Measurements from ENCODE around the gene KLHL29. TPM values are rescaled to one million over a fixed set of nuclear protein-coding genes. Genes with fewer than 3 reads are reported as not detected.

The KLHL29 gene
- total RNA-seq, 1 experiment from 2014 or later = 43.1 TPM

- no peaks in the 10 kb centered on the region for H3K4me1 Mint-ChIP-seq (ENCODE audit: insufficient read depth, unreplicated experiment)
- H3K27ac Mint-ChIP-seq (ENCODE audit: low read depth, unreplicated experiment) = no peak overlapping the region
- intact Hi-C loops (cut with micrococcal nuclease) = no loop called here
- H3K9me3 Mint-ChIP-seq (ENCODE audit: unreplicated experiment) = peaks cover 7% of the 10 kb centered on the region
- no peaks in the 10 kb centered on the region for H3K27me3 Mint-ChIP-seq (ENCODE audit: insufficient read depth, unreplicated experiment)
- no peak for DNase-seq (ENCODE audit: unreplicated experiment)
- no peak for TF ChIP-seq CTCF (IDR thresholded peaks at IDR 0.05; ENCODE audit: unreplicated experiment)
- POLR2A ChIA-PET = no interaction called here
- no peak overlapping the region for H3K4me3 Mint-ChIP-seq (ENCODE audit: unreplicated experiment)
- CTCF ChIA-PET = interaction anchor here (0.6 kb wide), 1 partner anchor 1257 kb away, joined by 3 read pairs; no protein-coding TSS in a partner anchor
- H3K36me3 Mint-ChIP-seq (ENCODE audit: insufficient read depth, unreplicated experiment) = peaks cover 6% of the 10 kb centered on the region
- BruUV-seq (replicated peaks) = no TSS peak
Measured at GRCh38 chr2:23617167-23617810, 232.3 kb downstream of the KLHL29 start.

- no peaks in the 10 kb centered on the region for H3K27me3 Mint-ChIP-seq (ENCODE audit: insufficient read depth, unreplicated experiment)
- BruUV-seq (replicated peaks) = no TSS peak
- no peaks in the 10 kb centered on the region for H3K4me1 Mint-ChIP-seq (ENCODE audit: insufficient read depth, unreplicated experiment)
- ChIA-PET CTCF (interaction anchor here (0.6 kb wide), 1 partner anchor 1258 kb away, joined by 3 read pairs; no protein-coding TSS in a partner anchor), POLR2A (no interaction called here)
- peaks cover 3% of the 10 kb centered on the region for H3K9me3 Mint-ChIP-seq (ENCODE audit: unreplicated experiment)
- peaks cover 6% of the 10 kb centered on the region for H3K36me3 Mint-ChIP-seq (ENCODE audit: insufficient read depth, unreplicated experiment)
- DNase-seq (ENCODE audit: unreplicated experiment) = no peak
- H3K27ac Mint-ChIP-seq (ENCODE audit: low read depth, unreplicated experiment) = no peak overlapping the region
- intact Hi-C loops (cut with micrococcal nuclease) = no loop called here
- no peak for TF ChIP-seq CTCF (IDR thresholded peaks at IDR 0.05; ENCODE audit: unreplicated experiment)
- no peak overlapping the region for H3K4me3 Mint-ChIP-seq (ENCODE audit: unreplicated experiment)
Measured at GRCh38 chr2:23617811-23618215, 232.8 kb downstream of the KLHL29 start.

GRCh38 chr2:23618265-23618664, 233.3 kb downstream of the KLHL29 start:
- no peak for TF ChIP-seq CTCF (IDR thresholded peaks at IDR 0.05; ENCODE audit: unreplicated experiment)
- CTCF ChIA-PET = interaction anchor here (0.7 kb wide), 1 partner anchor 16 kb away, joined by 3 read pairs; no protein-coding TSS in a partner anchor
- intact Hi-C loops (cut with micrococcal nuclease) = no loop called here
- POLR2A ChIA-PET = no interaction called here
- Mint-ChIP-seq H3K27me3 (ENCODE audit: insufficient read depth, unreplicated experiment) (no peaks in the 10 kb centered on the region), H3K36me3 (ENCODE audit: insufficient read depth, unreplicated experiment) (peaks cover 6% of the 10 kb centered on the region), H3K4me1 (ENCODE audit: insufficient read depth, unreplicated experiment) (no peaks in the 10 kb centered on the region), H3K4me3 (ENCODE audit: unreplicated experiment) (no peak overlapping the region), H3K27ac (ENCODE audit: low read depth, unreplicated experiment) (no peak overlapping the region), H3K9me3 (ENCODE audit: unreplicated experiment) (peaks cover 2% of the 10 kb centered on the region)
- DNase-seq (ENCODE audit: unreplicated experiment) = no peak
- no TSS peak for BruUV-seq (replicated peaks)

GRCh38 chr2:23618794-23619530, 234.0 kb downstream of the KLHL29 start:
- peaks cover 9% of the 10 kb centered on the region for H3K9me3 Mint-ChIP-seq (ENCODE audit: unreplicated experiment)
- H3K4me1 Mint-ChIP-seq (ENCODE audit: insufficient read depth, unreplicated experiment) = no peaks in the 10 kb centered on the region
- H3K27ac Mint-ChIP-seq (ENCODE audit: low read depth, unreplicated experiment) = no peak overlapping the region
- H3K27me3 Mint-ChIP-seq (ENCODE audit: insufficient read depth, unreplicated experiment) = no peaks in the 10 kb centered on the region
- DNase-seq (ENCODE audit: unreplicated experiment) = no peak
- ChIA-PET POLR2A (no interaction called here), CTCF (interaction anchor here (0.7 kb wide), 1 partner anchor 17 kb away, joined by 3 read pairs; no protein-coding TSS in a partner anchor)
- intact Hi-C loops (cut with micrococcal nuclease) = no loop called here
- no peak for TF ChIP-seq CTCF (IDR thresholded peaks at IDR 0.05; ENCODE audit: unreplicated experiment)
- no TSS peak for BruUV-seq (replicated peaks)
- H3K4me3 Mint-ChIP-seq (ENCODE audit: unreplicated experiment) = no peak overlapping the region
- peaks cover 6% of the 10 kb centered on the region for H3K36me3 Mint-ChIP-seq (ENCODE audit: insufficient read depth, unreplicated experiment)
